Measurements from ENCODE around the gene CDT1.

The CDT1 gene

DNA sequence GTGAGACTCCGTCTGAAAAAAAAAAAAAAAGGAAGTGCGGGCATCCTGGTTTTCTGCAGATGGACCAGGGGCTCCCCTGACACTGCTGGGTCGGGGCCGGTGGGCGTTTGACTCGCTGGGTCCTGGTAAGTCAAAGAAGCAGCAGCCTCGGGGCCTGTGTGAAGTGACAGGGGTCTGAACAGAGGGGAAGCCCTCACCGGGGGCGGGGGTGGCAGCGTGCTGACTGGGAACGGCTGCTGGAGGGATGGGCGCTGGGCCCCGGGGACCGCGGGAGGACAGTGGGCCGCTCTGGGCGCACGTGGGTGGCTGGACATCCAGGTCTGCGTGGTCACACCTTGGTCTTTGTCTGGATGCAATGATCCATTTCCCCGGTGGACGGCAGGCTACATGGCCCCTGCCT lies 45.0 kb downstream of the CDT1 start:
- Histone ChIP-seq H3K4me1 (ENCODE audit: insufficient read depth, low read length) (no peaks in the 10 kb centered on the region), H3K9ac (ENCODE audit: low read depth, low read length) (no peak overlapping the region), H3K9me3 (ENCODE audit: control insufficient read depth, insufficient read depth, low read length) (no peaks in the 10 kb centered on the region), H3K36me3 (ENCODE audit: insufficient read depth, low read length) (no peaks in the 10 kb centered on the region)

DNA sequence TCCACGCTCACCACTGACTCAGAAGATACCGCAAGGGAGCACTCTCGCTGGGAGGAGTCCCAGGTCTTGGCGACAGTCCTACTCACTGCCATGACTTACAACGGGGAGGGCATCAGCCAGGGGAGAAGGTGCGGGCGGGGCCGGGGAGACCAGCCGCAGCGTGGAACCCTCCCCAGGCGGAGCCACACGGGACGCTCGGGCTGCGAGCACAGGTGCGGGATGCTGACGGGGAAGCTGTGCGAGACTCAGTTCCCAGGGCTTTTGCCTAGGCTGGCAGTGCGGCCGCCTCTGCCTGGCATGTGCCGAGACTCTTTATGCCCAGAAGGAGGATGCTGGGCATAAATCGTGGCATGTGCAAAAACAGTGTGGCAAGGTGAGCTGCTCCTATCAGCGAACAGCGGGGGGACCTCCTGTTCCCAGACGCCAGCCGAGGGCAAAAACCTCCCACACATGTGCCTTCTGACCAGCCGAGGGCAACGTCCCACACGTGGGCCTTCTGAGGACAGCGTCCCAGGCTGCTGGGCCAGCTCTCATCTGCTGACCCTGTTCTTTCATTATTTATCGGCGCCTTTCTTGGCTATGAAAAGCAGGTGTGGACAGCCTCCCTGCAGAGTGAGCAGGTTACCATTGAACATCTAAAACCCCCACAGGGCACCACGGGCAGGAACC lies 47.1 kb downstream of the CDT1 start:
- no peaks in the 10 kb centered on the region for H3K36me3 ChIP-seq (ENCODE audit: insufficient read depth, low read length)
- no peaks in the 10 kb centered on the region for H3K4me1 ChIP-seq (ENCODE audit: insufficient read depth, low read length)
- no peaks in the 10 kb centered on the region for H3K9me3 ChIP-seq (ENCODE audit: control insufficient read depth, insufficient read depth, low read length)
- H3K9ac ChIP-seq (ENCODE audit: low read depth, low read length): no peak overlapping the region

DNA sequence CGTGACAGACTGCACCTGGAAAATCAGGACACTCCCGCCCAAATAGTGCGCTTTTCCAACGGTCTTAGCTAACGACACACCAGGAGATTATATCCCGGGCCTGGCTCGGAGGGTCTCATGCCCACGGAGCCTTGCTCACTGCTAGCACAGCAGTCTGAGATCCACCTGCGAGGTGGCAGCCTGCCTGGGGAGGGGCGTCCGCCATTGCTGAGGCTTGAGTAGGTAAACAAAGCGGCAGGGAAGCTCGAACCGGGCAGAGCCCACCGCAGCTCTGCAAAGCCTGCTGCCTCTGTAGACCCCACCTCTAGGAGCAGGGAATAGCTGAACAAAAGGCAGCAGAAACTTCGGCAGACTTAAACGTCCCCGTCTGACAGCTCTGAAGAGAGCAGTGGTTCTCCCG lies 48.0 kb downstream of the CDT1 start:
- H3K4me1 ChIP-seq (ENCODE audit: insufficient read depth, low read length): no peaks in the 10 kb centered on the region; the same call in 1 of the 2 replicates
- no peaks in the 10 kb centered on the region for H3K36me3 ChIP-seq (ENCODE audit: insufficient read depth, low read length)
- no peaks in the 10 kb centered on the region for H3K9me3 ChIP-seq (ENCODE audit: control insufficient read depth, insufficient read depth, low read length)
- H3K9ac ChIP-seq (ENCODE audit: low read depth, low read length): no peak overlapping the region

DNA sequence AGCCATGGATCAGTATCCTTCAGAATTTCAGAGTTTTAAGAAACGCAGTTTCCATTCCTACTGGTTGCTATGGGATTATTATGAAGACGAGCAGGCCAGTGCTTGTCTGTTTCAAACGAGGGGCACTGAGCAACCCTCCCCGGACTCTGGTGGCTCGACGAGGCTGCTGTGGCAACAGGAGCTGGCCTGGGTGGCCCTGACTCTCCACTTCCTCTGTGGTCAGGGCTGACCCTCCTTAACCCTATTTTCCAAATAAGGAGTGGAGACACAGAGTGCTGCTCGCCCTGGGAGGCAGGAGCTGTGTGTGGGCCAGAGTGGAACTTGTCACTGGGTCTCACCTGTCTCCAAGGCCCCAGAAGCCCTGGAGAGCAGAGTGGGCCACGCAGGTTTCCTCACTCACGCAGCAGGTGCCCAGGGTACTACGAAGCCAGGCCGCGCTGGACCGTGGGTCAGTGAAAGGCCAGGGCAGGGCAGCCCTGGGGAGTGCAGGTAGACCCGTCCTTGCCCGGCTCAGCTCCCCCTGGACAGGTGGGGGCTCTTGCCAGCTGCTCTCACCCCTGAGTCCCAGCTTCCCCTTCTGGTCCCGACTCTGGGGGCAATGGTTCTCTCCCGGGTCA lies 49.8 kb downstream of the CDT1 start:
- no peaks in the 10 kb centered on the region for H3K36me3 ChIP-seq (ENCODE audit: insufficient read depth, low read length)
- peaks cover 4% of the 10 kb centered on the region for H3K4me1 ChIP-seq (ENCODE audit: insufficient read depth, low read length)
- H3K9ac ChIP-seq (ENCODE audit: low read depth, low read length): no peak overlapping the region
- H3K9me3 ChIP-seq (ENCODE audit: control insufficient read depth, insufficient read depth, low read length): no peaks in the 10 kb centered on the region

DNA sequence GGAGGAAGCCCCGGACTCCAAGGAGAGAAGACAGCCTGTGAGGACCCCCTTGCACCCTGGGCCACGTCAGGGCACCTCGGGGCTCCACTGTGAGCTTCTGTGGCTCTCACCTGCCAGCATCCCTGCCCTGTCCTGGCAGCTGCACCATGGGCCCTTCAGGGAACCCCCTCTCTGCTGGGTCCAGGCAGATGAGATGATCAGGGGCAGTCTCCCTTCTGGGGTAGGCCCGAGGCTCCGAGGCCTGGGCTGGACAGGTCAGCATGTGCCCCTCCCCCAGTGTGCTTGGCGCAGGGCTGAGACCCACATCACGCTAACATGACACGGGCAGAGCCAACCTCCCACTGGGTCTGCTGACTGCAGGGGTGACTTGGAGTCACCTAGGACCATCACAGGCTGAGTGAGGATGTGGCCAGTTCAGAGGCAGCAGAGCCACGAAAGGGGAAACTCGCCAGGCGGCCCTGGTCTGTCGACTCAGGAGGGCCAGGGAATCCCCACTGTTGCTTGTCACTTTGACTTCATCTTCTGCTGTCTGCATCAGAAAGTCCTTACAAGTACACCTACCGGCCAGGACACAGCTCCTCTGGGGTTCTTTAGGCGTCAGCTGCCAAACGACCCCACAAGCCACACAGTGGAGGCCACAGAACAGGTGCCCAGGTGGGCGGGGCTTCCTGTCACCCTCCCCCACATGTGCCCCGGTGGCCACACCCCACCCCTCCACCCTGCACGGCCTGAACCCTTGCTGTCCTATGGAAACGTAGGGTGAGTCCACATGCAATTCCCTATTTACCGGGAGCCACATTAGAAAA lies 50.9 kb downstream of the CDT1 start:
- no peak overlapping the region for H3K9ac ChIP-seq (ENCODE audit: low read depth, low read length)
- 0 out of 2 replicates have a peak, but pooled peaks cover 6% of the 10 kb centered on the region for H3K36me3 ChIP-seq (ENCODE audit: insufficient read depth, low read length)
- H3K4me1 ChIP-seq (ENCODE audit: insufficient read depth, low read length): peaks cover 4% of the 10 kb centered on the region
- H3K9me3 ChIP-seq (ENCODE audit: control insufficient read depth, insufficient read depth, low read length): no peaks in the 10 kb centered on the region

DNA sequence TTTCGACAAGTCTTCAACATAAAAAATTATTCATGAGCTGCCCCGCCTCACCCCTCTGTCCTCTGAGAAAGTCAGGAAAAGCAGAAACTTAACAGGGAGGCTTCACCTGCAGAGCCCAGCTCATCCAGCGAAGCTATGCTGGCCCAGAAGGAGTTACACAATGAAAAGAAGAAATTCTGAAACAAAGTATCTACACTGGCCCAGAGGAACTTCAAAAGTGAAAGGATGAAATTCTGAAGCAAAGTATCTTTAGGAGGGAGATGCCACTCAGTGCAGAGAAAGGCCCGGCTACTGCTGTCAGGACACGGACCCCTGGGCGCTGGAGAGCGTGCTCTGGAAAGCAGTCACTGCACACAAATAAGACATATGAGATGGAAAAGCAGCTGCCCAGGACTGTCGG lies 51.6 kb downstream of the CDT1 start:
- Histone ChIP-seq H3K4me1 (ENCODE audit: insufficient read depth, low read length) (peaks cover 4% of the 10 kb centered on the region), H3K9ac (ENCODE audit: low read depth, low read length) (no peak overlapping the region), H3K36me3 (ENCODE audit: insufficient read depth, low read length) (0 out of 2 replicates have a peak, but pooled peaks cover 6% of the 10 kb centered on the region), H3K9me3 (ENCODE audit: control insufficient read depth, insufficient read depth, low read length) (no peaks in the 10 kb centered on the region)

DNA sequence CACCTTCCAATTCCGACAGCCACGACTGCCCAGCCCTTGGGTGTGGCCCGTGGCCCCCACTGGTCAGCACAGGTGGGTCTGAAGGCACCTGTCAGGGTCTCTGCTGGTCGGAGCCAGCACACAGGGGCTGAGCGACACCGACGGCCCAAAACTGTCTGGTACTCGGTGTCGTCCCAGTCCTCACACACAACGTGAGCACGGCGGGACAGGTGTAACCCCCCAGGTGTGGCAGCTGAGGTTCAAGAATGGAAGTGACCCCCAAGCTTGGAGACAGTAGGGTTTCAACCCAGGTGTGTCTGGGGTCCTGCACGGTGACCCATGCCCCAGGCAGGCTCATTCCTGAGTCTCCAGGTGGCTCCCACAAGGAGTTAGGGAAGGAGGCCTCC lies 52.1 kb downstream of the CDT1 start:
- Histone ChIP-seq H3K9ac (ENCODE audit: low read depth, low read length) (peak overlapping the region; percentile 51; the same call in 1 of the 2 replicates), H3K9me3 (ENCODE audit: control insufficient read depth, insufficient read depth, low read length) (no peaks in the 10 kb centered on the region), H3K4me1 (ENCODE audit: insufficient read depth, low read length) (peaks cover 4% of the 10 kb centered on the region), H3K36me3 (ENCODE audit: insufficient read depth, low read length) (0 out of 2 replicates have a peak, but pooled peaks cover 6% of the 10 kb centered on the region)

DNA sequence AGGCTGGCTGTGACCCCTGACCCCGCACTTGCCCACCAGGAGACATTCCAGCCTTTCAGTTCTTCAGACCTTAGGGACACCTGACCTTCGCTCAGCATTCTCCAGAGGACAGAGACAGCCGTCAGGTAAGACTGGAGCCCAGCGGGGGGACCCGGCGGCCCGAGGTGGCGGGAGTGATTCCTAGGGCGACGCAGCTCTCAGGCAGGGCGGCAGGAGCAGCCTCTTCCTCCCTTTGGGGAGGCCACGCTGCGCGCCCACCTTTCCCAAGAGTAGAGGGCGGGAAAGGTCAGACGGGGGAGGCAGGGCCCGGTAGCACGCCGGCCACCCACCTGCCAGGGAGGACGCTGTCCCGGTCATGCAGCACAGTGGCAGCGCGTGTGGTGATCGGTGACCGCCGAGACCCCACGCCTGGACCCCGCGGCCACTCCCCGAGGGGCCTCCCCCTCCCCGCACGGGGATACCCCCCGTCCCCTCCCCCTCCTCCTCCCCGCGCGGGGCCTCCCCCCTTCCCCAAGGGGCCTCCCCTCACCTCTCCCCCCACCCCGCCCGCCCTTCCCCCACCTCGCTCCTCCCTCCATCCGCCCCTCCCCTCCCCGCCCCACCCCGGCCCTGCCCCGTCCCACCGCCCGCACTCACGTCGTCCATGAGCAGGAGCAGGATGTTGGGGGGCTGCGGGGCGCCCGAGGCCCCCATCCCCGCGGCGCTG lies 52.7 kb downstream of the CDT1 start:
- peak overlapping the region; percentile 60 for H3K9ac ChIP-seq (ENCODE audit: low read depth, low read length)
- peaks cover 10% of the 10 kb centered on the region; the same call in 1 of the 2 replicates for H3K36me3 ChIP-seq (ENCODE audit: insufficient read depth, low read length)
- peaks cover 4% of the 10 kb centered on the region for H3K4me1 ChIP-seq (ENCODE audit: insufficient read depth, low read length)
- H3K9me3 ChIP-seq (ENCODE audit: control insufficient read depth, insufficient read depth, low read length): no peaks in the 10 kb centered on the region

DNA sequence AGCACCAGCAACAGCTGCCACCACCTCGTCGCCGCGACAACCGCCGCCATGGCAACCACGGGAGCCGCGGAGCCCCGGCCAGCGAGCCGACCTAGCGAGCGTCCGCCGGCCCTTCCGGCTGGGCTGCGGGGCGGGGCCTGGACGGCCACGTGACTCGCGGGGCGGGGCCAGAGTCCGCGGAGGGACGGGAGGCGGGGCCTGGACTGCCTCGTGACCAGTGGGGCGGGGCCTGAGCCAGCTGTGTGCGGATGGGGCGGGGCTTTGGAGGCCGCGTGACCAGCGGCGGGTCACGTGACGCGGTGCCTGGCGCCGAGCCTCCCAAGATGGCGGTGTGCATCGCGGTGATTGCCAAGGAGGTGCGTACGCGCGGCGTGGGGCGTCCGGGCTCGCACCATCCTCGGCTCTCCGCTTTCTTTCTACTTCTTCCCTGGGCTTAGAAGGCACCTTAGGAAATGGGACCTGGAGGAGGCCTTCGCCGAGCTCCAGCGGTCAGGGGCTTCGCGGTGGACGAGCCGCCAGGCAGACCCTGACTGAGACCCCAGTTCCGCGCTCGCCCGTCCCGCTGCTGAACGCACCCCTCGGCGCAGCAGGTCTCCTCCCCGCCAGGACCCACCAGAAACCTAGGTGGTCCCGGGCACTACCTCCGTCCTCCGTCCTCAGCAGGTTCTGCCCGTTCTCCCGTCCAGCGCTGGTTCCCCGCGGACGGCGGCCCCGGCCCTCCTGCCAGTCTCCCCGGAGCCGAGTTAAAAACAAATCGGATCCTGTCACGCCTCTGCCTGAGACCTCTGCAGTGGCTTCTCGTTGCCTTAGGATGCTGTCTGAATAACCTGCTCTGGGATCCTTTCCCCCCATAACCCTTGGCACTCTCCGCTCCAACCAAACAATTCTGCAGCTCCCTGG lies 53.5 kb downstream of the CDT1 start, which contains the start of the genes GALNS and TRAPPC2L:
Gene GALNS, minus strand, starts transcription at position 120 of the 900 bp plus-strand sequence. Its CDS starts 70 bp downstream, at position 50.
Gene TRAPPC2L, plus strand, starts transcription at position 300 of the 900 bp plus-strand sequence. Its CDS starts 24 bp downstream, at position 324.
- H3K36me3 ChIP-seq (ENCODE audit: insufficient read depth, low read length): peaks cover 10% of the 10 kb centered on the region; the same call in 1 of the 2 replicates
- peaks cover 4% of the 10 kb centered on the region for H3K4me1 ChIP-seq (ENCODE audit: insufficient read depth, low read length)
- H3K9ac ChIP-seq (ENCODE audit: low read depth, low read length): peak within 1 kb of the TSS; percentile 60
- no peaks in the 10 kb centered on the region for H3K9me3 ChIP-seq (ENCODE audit: control insufficient read depth, insufficient read depth, low read length)

DNA sequence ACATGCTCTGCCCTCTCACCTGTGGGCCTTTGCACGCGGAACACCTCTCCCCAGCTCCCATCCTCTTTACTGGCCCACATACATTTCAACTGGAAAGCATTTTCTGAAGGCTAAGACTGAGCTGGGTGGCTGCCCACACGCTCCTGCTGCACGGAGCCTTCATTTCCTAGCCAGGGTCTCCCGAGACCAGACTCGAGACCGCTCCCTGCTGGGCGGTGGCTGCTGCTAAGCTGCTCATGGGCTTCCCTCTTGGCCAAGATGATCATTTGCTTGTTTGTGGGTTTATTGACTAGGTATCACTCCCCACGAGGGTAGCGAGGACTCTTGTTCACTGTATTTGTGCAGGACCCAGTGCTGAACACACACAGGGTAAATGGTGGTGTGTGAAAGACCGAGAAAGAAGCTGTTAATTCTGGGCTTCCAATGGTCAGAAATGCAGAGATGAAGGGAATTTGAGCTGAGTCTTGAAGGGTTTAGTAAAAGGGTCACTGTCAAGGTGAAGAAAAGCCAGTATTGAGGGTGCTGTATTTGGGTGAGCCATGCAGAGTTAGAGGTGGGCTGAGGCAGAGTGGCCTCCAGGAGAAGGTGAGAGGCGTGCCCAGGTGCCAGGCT lies 54.2 kb downstream of the CDT1 start:
- no peaks in the 10 kb centered on the region for H3K9me3 ChIP-seq (ENCODE audit: control insufficient read depth, insufficient read depth, low read length)
- peak overlapping the region; percentile 60 for H3K9ac ChIP-seq (ENCODE audit: low read depth, low read length)
- peaks cover 4% of the 10 kb centered on the region for H3K4me1 ChIP-seq (ENCODE audit: insufficient read depth, low read length)
- peaks cover 10% of the 10 kb centered on the region; the same call in 1 of the 2 replicates for H3K36me3 ChIP-seq (ENCODE audit: insufficient read depth, low read length)
